Neural cell (in vitro differentiated cells): ENCODE results near the gene SYT1. TPM values are rescaled to one million over a fixed set of nuclear protein-coding genes. Genes with fewer than 3 reads are reported as not detected.

Source experiments
- H2AFZ ChIP-seq: fragments of 200-600, 300-800 bp; sonication (generic), shearing (Covaris generic); 2 replicates; pipeline ENCODE4 v1.6.0; 2014; ENCODE audit warnings: low read depth, mild to moderate bottlenecking, antibody characterized with exemption, low read length, moderate library complexity
- H3F3A ChIP-seq: fragments of 200-600 bp; shearing (Covaris generic); 2 replicates; pipeline ENCODE4 v1.6.1; 2016; ENCODE audit warnings: mild to moderate bottlenecking, moderate library complexity, mixed read lengths, antibody characterized with exemption, low read length; ENCODE audit not compliant: insufficient read depth, poor library complexity, severe bottlenecking
- H3K27ac ChIP-seq: fragments of 200-600, 300-800 bp; sonication (generic), shearing (Covaris generic); 2 replicates; pipeline ENCODE4 v1.5.1; 2014; ENCODE audit warnings: mild to moderate bottlenecking, low read length, moderate library complexity
- H3K27me3 ChIP-seq: fragments of 300-800, 200-600 bp; sonication (generic), shearing (Covaris generic); 2 replicates; pipeline ENCODE4 v1.6.0; 2014; ENCODE audit warnings: mild to moderate bottlenecking, low read depth, low read length, moderate library complexity; ENCODE audit not compliant: insufficient read depth
- H3K36me3 ChIP-seq: fragments of 300-800, 200-600 bp; sonication (generic), shearing (Covaris generic); 2 replicates; pipeline ENCODE4 v1.5.1; 2014; ENCODE audit warnings: mild to moderate bottlenecking, antibody characterized with exemption, low read length, moderate library complexity; ENCODE audit not compliant: insufficient read depth
- H3K4me2 ChIP-seq: fragments of 300-800, 200-600 bp; sonication (generic), shearing (Covaris generic); 2 replicates; pipeline ENCODE4 v1.6.0; 2014; ENCODE audit warnings: mild to moderate bottlenecking, low read length
- H3K4me3 ChIP-seq: fragments of 300-800, 200-600 bp; sonication (generic), shearing (Covaris generic); 2 replicates; pipeline ENCODE4 v1.5.1; 2014; ENCODE audit warnings: mild to moderate bottlenecking, low read length, moderate library complexity
- H3K79me2 ChIP-seq: fragments of 200-600 bp; shearing (Covaris generic); replicated peaks from 2 replicates; pipeline ENCODE4 v1.6.0; 2014; ENCODE audit warnings: mild to moderate bottlenecking, low read length, moderate library complexity; ENCODE audit not compliant: insufficient read depth
- H3K9ac ChIP-seq: fragments of 300-800, 200-600 bp; sonication (generic), shearing (Covaris generic); 2 replicates; pipeline ENCODE4 v1.6.1; 2016; ENCODE audit warnings: mild to moderate bottlenecking, low read length, mixed read lengths
- H3K9me2 ChIP-seq: fragments of 200-600 bp; shearing (Covaris generic); 2 replicates; pipeline ENCODE4 v1.6.1; 2016; ENCODE audit warnings: mild to moderate bottlenecking, low read length, mixed read lengths; ENCODE audit not compliant: insufficient read depth
- H3K9me3 ChIP-seq: fragments of 200-600, 300-800 bp; sonication (generic), shearing (Covaris generic); 2 replicates; pipeline ENCODE4 v1.6.1; 2016; ENCODE audit warnings: mild to moderate bottlenecking, mixed run types, low read length, moderate library complexity, mixed read lengths
- H4K20me1 ChIP-seq: fragments of 200-600 bp; shearing (Covaris generic); 2 replicates; pipeline ENCODE4 v1.6.1; 2016; ENCODE audit warnings: mild to moderate bottlenecking, mixed run types; ENCODE audit not compliant: insufficient read depth
- EP300 ChIP-seq: fragments of 450-650 bp; conservative IDR thresholded peaks from 2 replicates; pipeline ENCODE4 v1.6.1; 2014; ENCODE audit warnings: antibody characterized with exemption, mild to moderate bottlenecking, moderate library complexity; ENCODE audit not compliant: poor library complexity, severe bottlenecking
- EZH2 ChIP-seq: fragments of 200-600, 300-800 bp; shearing (Covaris generic), sonication (generic); IDR thresholded peaks from 2 replicates; pipeline ENCODE4 v1.6.1; 2014; ENCODE audit warnings: antibody characterized with exemption, low read length, borderline replicate concordance, mild to moderate bottlenecking; ENCODE audit not compliant: insufficient read depth, poor library complexity, severe bottlenecking
- MXI1 ChIP-seq: fragments of 450-650 bp; conservative IDR thresholded peaks from 2 replicates; pipeline ENCODE4 v1.6.1; 2014; ENCODE audit warnings: antibody characterized with exemption, mild to moderate bottlenecking; ENCODE audit not compliant: poor library complexity, severe bottlenecking
- POLR2AphosphoS5 ChIP-seq: IDR thresholded peaks from 2 replicates; pipeline ENCODE4 v1.6.1; 2012
- RAD21 ChIP-seq: fragments of 450-650 bp; conservative IDR thresholded peaks from 2 replicates; pipeline ENCODE4 v1.6.1; 2014; ENCODE audit warnings: antibody characterized with exemption, mild to moderate bottlenecking, moderate library complexity
- SMC3 ChIP-seq: fragments of 450-650 bp; conservative IDR thresholded peaks from 2 replicates; pipeline ENCODE4 v1.6.1; 2014; ENCODE audit warnings: antibody characterized with exemption, mild to moderate bottlenecking, moderate library complexity; ENCODE audit not compliant: poor library complexity
- TAF1 ChIP-seq: IDR thresholded peaks from 2 replicates; pipeline ENCODE4 v1.6.1; 2012; ENCODE audit warnings: low read depth
- polyA plus RNA-seq: library from polyadenylated mRNA; depleted of rRNA; stranded (reverse); fragments of >200 nt; gene quantifications from 2 replicates; pipeline ENCODE4 v1.2.3, GENCODE V29; 2014
- TF ChIP-seq, protein P1 (sequence below): fragments of 450-650 bp; IDR thresholded peaks from 2 replicates; pipeline ENCODE4 v1.5.1; 2014; ENCODE audit warnings: antibody characterized with exemption, mild to moderate bottlenecking, moderate library complexity; ENCODE audit not compliant: poor library complexity, severe bottlenecking
- TF ChIP-seq, protein P2 (sequence below): IDR thresholded peaks from 2 replicates; pipeline ENCODE4 v1.6.1; 2012; ENCODE audit warnings: borderline replicate concordance

SYT1 gene
- polyA plus RNA-seq, 1 donor from 2014 or later = 103 TPM

DNA sequence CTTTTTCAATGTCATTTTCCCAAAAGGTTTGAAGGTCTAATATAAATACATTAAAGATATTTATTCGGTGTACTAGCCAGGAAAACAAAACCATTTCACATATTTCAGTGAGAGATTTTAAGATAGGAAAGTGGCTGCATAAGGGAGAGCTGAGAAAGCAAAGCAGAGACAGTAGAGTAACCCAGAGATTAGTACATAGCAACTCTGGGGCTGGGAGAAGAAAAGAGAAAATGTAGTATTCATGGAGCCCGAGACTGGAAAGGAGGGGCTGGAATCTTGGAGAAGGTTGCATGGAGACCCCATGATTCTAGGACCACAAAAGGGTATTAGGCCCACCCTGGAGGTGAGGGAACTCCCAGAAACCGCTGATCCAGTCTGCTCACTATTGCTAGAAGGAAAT, 589.2 kb downstream of the SYT1 start:
- Histone ChIP-seq H3K79me2 (no peaks in the 10 kb centered on the region), H3F3A (no peaks in the 10 kb centered on the region), H3K9me3 (no peaks in the 10 kb centered on the region), H3K4me3 (no peak overlapping the region), H3K36me3 (no peaks in the 10 kb centered on the region), H3K27me3 (no peaks in the 10 kb centered on the region), H4K20me1 (no peaks in the 10 kb centered on the region), H3K9ac (no peak overlapping the region), H2AFZ (no peak overlapping the region), H3K9me2 (no peaks in the 10 kb centered on the region), H3K4me2 (no peak overlapping the region), H3K27ac (no peak overlapping the region)
- TF ChIP-seq, protein P1, sequence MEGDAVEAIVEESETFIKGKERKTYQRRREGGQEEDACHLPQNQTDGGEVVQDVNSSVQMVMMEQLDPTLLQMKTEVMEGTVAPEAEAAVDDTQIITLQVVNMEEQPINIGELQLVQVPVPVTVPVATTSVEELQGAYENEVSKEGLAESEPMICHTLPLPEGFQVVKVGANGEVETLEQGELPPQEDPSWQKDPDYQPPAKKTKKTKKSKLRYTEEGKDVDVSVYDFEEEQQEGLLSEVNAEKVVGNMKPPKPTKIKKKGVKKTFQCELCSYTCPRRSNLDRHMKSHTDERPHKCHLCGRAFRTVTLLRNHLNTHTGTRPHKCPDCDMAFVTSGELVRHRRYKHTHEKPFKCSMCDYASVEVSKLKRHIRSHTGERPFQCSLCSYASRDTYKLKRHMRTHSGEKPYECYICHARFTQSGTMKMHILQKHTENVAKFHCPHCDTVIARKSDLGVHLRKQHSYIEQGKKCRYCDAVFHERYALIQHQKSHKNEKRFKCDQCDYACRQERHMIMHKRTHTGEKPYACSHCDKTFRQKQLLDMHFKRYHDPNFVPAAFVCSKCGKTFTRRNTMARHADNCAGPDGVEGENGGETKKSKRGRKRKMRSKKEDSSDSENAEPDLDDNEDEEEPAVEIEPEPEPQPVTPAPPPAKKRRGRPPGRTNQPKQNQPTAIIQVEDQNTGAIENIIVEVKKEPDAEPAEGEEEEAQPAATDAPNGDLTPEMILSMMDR = no peak
- TF ChIP-seq, protein P2, sequence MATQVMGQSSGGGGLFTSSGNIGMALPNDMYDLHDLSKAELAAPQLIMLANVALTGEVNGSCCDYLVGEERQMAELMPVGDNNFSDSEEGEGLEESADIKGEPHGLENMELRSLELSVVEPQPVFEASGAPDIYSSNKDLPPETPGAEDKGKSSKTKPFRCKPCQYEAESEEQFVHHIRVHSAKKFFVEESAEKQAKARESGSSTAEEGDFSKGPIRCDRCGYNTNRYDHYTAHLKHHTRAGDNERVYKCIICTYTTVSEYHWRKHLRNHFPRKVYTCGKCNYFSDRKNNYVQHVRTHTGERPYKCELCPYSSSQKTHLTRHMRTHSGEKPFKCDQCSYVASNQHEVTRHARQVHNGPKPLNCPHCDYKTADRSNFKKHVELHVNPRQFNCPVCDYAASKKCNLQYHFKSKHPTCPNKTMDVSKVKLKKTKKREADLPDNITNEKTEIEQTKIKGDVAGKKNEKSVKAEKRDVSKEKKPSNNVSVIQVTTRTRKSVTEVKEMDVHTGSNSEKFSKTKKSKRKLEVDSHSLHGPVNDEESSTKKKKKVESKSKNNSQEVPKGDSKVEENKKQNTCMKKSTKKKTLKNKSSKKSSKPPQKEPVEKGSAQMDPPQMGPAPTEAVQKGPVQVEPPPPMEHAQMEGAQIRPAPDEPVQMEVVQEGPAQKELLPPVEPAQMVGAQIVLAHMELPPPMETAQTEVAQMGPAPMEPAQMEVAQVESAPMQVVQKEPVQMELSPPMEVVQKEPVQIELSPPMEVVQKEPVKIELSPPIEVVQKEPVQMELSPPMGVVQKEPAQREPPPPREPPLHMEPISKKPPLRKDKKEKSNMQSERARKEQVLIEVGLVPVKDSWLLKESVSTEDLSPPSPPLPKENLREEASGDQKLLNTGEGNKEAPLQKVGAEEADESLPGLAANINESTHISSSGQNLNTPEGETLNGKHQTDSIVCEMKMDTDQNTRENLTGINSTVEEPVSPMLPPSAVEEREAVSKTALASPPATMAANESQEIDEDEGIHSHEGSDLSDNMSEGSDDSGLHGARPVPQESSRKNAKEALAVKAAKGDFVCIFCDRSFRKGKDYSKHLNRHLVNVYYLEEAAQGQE = no peak
- TF ChIP-seq MXI1 (no peak), EP300 (no peak)

DNA sequence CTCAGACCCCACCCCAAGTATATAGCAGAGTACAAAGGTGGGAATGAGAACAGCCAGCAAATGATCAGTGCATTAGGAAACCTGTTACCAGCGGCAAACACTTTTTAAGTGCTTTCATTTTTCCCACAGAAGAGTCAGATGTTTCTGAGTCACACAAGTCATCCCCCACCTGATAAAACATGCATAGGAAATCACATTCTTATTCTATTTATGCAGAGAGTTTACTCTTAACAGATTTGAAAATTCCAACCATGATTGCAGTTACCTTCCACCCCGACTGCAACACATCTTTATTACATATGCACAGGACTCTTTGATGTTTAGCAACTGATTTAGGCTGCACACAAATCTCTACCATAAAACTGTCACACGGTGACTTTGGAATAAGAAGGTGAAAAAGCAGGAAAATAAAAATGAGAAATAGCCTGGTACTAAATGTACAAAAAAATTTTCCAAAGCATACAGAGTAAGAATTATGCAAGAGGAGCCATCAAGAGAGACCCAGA, 589.8 kb downstream of the SYT1 start:
- H2AFZ ChIP-seq = no peak overlapping the region
- H4K20me1 ChIP-seq = no peaks in the 10 kb centered on the region

More for the DNA sequence above, 589.8 kb downstream of the SYT1 start:
- Histone ChIP-seq H3K9me2 (no peaks in the 10 kb centered on the region), H3K27me3 (no peaks in the 10 kb centered on the region), H3K79me2 (no peaks in the 10 kb centered on the region), H3K9ac (no peak overlapping the region), H3K4me3 (no peak overlapping the region), H3K27ac (no peak overlapping the region), H3K9me3 (no peaks in the 10 kb centered on the region), H3K4me2 (no peak overlapping the region), H3K36me3 (no peaks in the 10 kb centered on the region), H3F3A (no peaks in the 10 kb centered on the region)
- TF ChIP-seq POLR2AphosphoS5 (no peak), EP300 (no peak), SMC3 (no peak), EZH2 (no peak), RAD21 (no peak), TAF1 (no peak), MXI1 (no peak)
- TF ChIP-seq, protein P2 = no peak
- TF ChIP-seq, protein P1 = no peak
